CD14-positive monocyte (primary cell): Measurements from ENCODE around the gene C4B. TPM values are rescaled to one million over a fixed set of nuclear protein-coding genes. Genes with fewer than 3 reads are reported as not detected.
"Not testable (repeated sequence)": the region's sequence is repeated elsewhere in the genome, so short reads cannot be mapped to it uniquely, and the experiment has no call there.

Experiments used
- DNase-seq, 3 donors: peaks; one replicate each; pipeline ENCODE4 v3.0.0-alpha.2; 2011 to 2022
- H2AFZ ChIP-seq: 2 replicates; pipeline ENCODE4 v1.6.0; 2012; ENCODE audit warnings: mild to moderate bottlenecking, low read depth, low read length, inconsistent platforms; ENCODE audit not compliant: insufficient read depth, poor library complexity, severe bottlenecking
- H3K27ac ChIP-seq, 2 donors: 1 replicate in 1 of 2; 2 replicates in 1 of 2; pipeline ENCODE4 v1.5.1; 2012 to 2013; ENCODE audit warnings: low read length in 2 of 2, control low read depth in 1 of 2, inconsistent platforms in 1 of 2, low read depth in 1 of 2, mild to moderate bottlenecking in 1 of 2
- H3K27me3 ChIP-seq, 2 donors: one replicate each; pipeline versions ENCODE4 v1.6.0 to v1.6.1; 2011 to 2013; ENCODE audit warnings: low read length in 2 of 2; ENCODE audit not compliant: control insufficient read depth in 2 of 2, insufficient read depth in 2 of 2
- H3K36me3 ChIP-seq, 2 donors: replicated peaks in 1 of 2; 1 replicate in 1 of 2; 2 replicates in 1 of 2; pipeline versions ENCODE4 v1.5.1 to v1.6.1; 2012 to 2013; ENCODE audit warnings: low read length in 2 of 2, control low read depth in 1 of 2, inconsistent platforms in 1 of 2, mild to moderate bottlenecking in 1 of 2; ENCODE audit not compliant: insufficient read depth in 2 of 2, control insufficient read depth in 1 of 2
- H3K4me1 ChIP-seq, 2 donors: 1 replicate in 1 of 2; 2 replicates in 1 of 2; pipeline versions ENCODE4 v1.5.1 to v1.6.1; 2012 to 2013; ENCODE audit warnings: low read length in 2 of 2, control low read depth in 1 of 2, inconsistent platforms in 1 of 2, mild to moderate bottlenecking in 1 of 2, moderate library complexity in 1 of 2; ENCODE audit not compliant: insufficient read depth in 2 of 2, control insufficient read depth in 1 of 2
- H3K4me2 ChIP-seq: replicated peaks from 2 replicates; pipeline ENCODE3; 2012; ENCODE audit warnings: low read length, moderate library complexity, mild to moderate bottlenecking; ENCODE audit not compliant: poor library complexity, severe bottlenecking; ENCODE audit errors: extremely low read depth
- H3K4me3 ChIP-seq, 3 experiments: fragments of 200-600 bp in 1 of 3; sonication (generic) in 1 of 3; replicated peaks in 1 of 3; 1 replicate in 2 of 3; 2 replicates in 1 of 3; pipeline ENCODE4 v1.5.1; 2011 to 2013; ENCODE audit warnings: low read length in 3 of 3, mild to moderate bottlenecking in 3 of 3, control low read depth in 2 of 3, low read depth in 2 of 3, inconsistent platforms in 1 of 3, moderate library complexity in 1 of 3
- H3K79me2 ChIP-seq: 2 replicates; pipeline ENCODE4 v1.6.0; 2012; ENCODE audit warnings: mild to moderate bottlenecking, control low read depth, inconsistent platforms, low read length, moderate library complexity; ENCODE audit not compliant: insufficient read depth
- H3K9ac ChIP-seq: 2 replicates; pipeline ENCODE4 v1.6.0; 2017; ENCODE audit warnings: low read length, mild to moderate bottlenecking; ENCODE audit not compliant: insufficient read depth, poor library complexity, severe bottlenecking
- H3K9me3 ChIP-seq, 2 donors: replicated peaks in 1 of 2; 1 replicate in 1 of 2; 2 replicates in 1 of 2; pipeline versions ENCODE4 v1.5.1 to v1.6.1; 2012 to 2013; ENCODE audit warnings: low read length in 2 of 2, control low read depth in 1 of 2; ENCODE audit not compliant: control insufficient read depth in 1 of 2, insufficient read depth in 1 of 2
- H4K20me1 ChIP-seq: 2 replicates; pipeline ENCODE4 v1.6.0; 2012; ENCODE audit warnings: mild to moderate bottlenecking, low read length, control low read depth, moderate library complexity; ENCODE audit not compliant: insufficient read depth
- H3K27ac Mint-ChIP-seq, 7 donors: one replicate each; pipeline ENCODE4 v1.8.0; 2020; ENCODE audit warnings: mild to moderate bottlenecking in 7 of 7, mixed read lengths in 7 of 7, moderate library complexity in 6 of 7, inconsistent platforms in 2 of 7
- H3K27me3 Mint-ChIP-seq, 3 donors: one replicate each; pipeline ENCODE4 v1.8.0; 2021 to 2022; ENCODE audit warnings: low read depth in 3 of 3, mild to moderate bottlenecking in 3 of 3, mixed read lengths in 3 of 3, moderate library complexity in 3 of 3, inconsistent platforms in 1 of 3
- H3K36me3 Mint-ChIP-seq, 2 donors: one replicate each; pipeline ENCODE4 v1.8.0; 2020; ENCODE audit warnings: mixed read lengths in 2 of 2, inconsistent platforms in 1 of 2, mild to moderate bottlenecking in 1 of 2
- H3K4me1 Mint-ChIP-seq: one replicate; pipeline ENCODE4 v1.8.0; 2020; ENCODE audit warnings: mild to moderate bottlenecking, mixed read lengths
- H3K4me3 Mint-ChIP-seq, 2 donors: one replicate each; pipeline ENCODE4 v1.8.0; 2020; ENCODE audit warnings: mild to moderate bottlenecking in 2 of 2, mixed read lengths in 2 of 2, moderate library complexity in 1 of 2
- H3K9me3 Mint-ChIP-seq, 7 donors: one replicate each; pipeline ENCODE4 v1.8.0; 2020 to 2022; ENCODE audit warnings: mixed read lengths in 7 of 7, mild to moderate bottlenecking in 6 of 7, moderate library complexity in 6 of 7, inconsistent platforms in 2 of 7
- WGBS: methylation state at CpG from one replicate; pipeline ENCODE4 v1.1.5; 2013; ENCODE audit warnings: missing lambda C conversion rate; ENCODE audit not compliant: insufficient coverage; 5-methylcytosine and 5-hydroxymethylcytosine counted together
- intact Hi-C, 2 donors: fragments of 100-400 bp; cut with micrococcal nuclease; formaldehyde crosslinking; loops; one replicate each; pipeline versions ENCODE4 v1.15.0 to v1.15.1; 2023
- polyA plus RNA-seq, 3 donors: library from polyadenylated mRNA; depleted of rRNA in 1 of 3; unstranded in 2 of 3; stranded (reverse) in 1 of 3; fragments of 300-500 nt in 2 of 3; fragments of >200 nt in 1 of 3; fragmentation: Illumina TruSeq in 2 of 3; gene quantifications; 1 replicate in 2 of 3; 2 replicates in 1 of 3; pipeline ENCODE4 v1.2.3, GENCODE V29; 2012 to 2021

The C4B gene
- polyA plus RNA-seq, 3 donors: 0.18 to 11.6 TPM; not detected in 1

GRCh38 chr6:31989363-31989762, 25.2 kb upstream of the C4B start:
- H4K20me1 ChIP-seq, H2AFZ ChIP-seq, intact Hi-C loops, H3K9ac ChIP-seq, H3K27ac Mint-ChIP-seq, H3K4me1 Mint-ChIP-seq, H3K36me3 Mint-ChIP-seq, H3K4me3 Mint-ChIP-seq, H3K36me3 ChIP-seq, H3K79me2 ChIP-seq, H3K9me3 ChIP-seq, H3K27me3 ChIP-seq, H3K9me3 Mint-ChIP-seq, H3K4me3 ChIP-seq, H3K27ac ChIP-seq, H3K4me1 ChIP-seq, DNase-seq, H3K4me2 ChIP-seq, H3K27me3 Mint-ChIP-seq: not testable (repeated sequence)
- WGBS: no CpG with 5 or more reads among the region's 10 CpGs

GRCh38 chr6:31994421-31994820, 20.2 kb upstream of the C4B start:
- H2AFZ ChIP-seq, DNase-seq, H3K9me3 ChIP-seq, H3K9me3 Mint-ChIP-seq, H3K27ac Mint-ChIP-seq, H3K36me3 Mint-ChIP-seq, H3K27me3 ChIP-seq, H3K4me1 Mint-ChIP-seq, H3K4me3 ChIP-seq, H3K27ac ChIP-seq, H3K27me3 Mint-ChIP-seq, H3K4me3 Mint-ChIP-seq, H3K79me2 ChIP-seq, intact Hi-C loops, H3K36me3 ChIP-seq, H3K9ac ChIP-seq, H3K4me2 ChIP-seq, H4K20me1 ChIP-seq, H3K4me1 ChIP-seq: not testable (repeated sequence)
- no CpG with 5 or more reads among the region's 14 CpGs for WGBS

GRCh38 chr6:31996385-31996784, 18.2 kb upstream of the C4B start:
- H3K27ac Mint-ChIP-seq, H3K4me2 ChIP-seq, intact Hi-C loops, H3K9me3 Mint-ChIP-seq, H3K4me3 Mint-ChIP-seq, H3K36me3 Mint-ChIP-seq, H3K27me3 Mint-ChIP-seq, H3K4me1 Mint-ChIP-seq, DNase-seq, H3K36me3 ChIP-seq, H2AFZ ChIP-seq, H3K27ac ChIP-seq, H3K9ac ChIP-seq, H4K20me1 ChIP-seq, H3K9me3 ChIP-seq, H3K4me3 ChIP-seq, H3K79me2 ChIP-seq, H3K4me1 ChIP-seq, H3K27me3 ChIP-seq: not testable (repeated sequence)
- 100% methylated on average over 3 of the region's 6 CpGs for WGBS

GRCh38 chr6:32002546-32003268, 11.9 kb upstream of the C4B start:
- H3K4me3 ChIP-seq, H3K9ac ChIP-seq, H3K4me1 Mint-ChIP-seq, H3K4me2 ChIP-seq, intact Hi-C loops, H4K20me1 ChIP-seq, H3K36me3 ChIP-seq, H3K4me1 ChIP-seq, H3K4me3 Mint-ChIP-seq, H3K27ac Mint-ChIP-seq, H3K79me2 ChIP-seq, H3K9me3 ChIP-seq, DNase-seq, H3K27ac ChIP-seq, H3K36me3 Mint-ChIP-seq, H2AFZ ChIP-seq, H3K27me3 Mint-ChIP-seq, H3K9me3 Mint-ChIP-seq, H3K27me3 ChIP-seq: not testable (repeated sequence)
- WGBS: no CpG with 5 or more reads among the region's 15 CpGs
